ENCODE results near the gene FAM229A. TPM values are rescaled to one million over a fixed set of nuclear protein-coding genes. Genes with fewer than 3 reads are reported as not detected.

FAM229A gene
- 3.1 and 4.5 TPM in 2 replicates for total RNA-seq (2014; rRNA removed; shearing (Covaris generic); ENCODE audit: low replicate concordance)

GRCh38 chr1:32362474-32363313, at the start of gene FAM229A, which contains the start of gene TSSK3:
TSS of gene FAM229A (minus strand) at chr1:32362485. CDS start at chr1:32362091, 394 bp downstream.
TSS of gene TSSK3 (plus strand) at chr1:32362539. CDS start at chr1:32362702, 163 bp downstream.
- DNase-seq: no peak
- no peaks in the 10 kb centered on the region for H4K20me1 ChIP-seq (ENCODE audit: insufficient read depth, low read depth, low read length)
- H3K4me2 ChIP-seq (ENCODE audit: low read depth, low read length, poor library complexity, severe bottlenecking): no peak within 1 kb of the TSS
- peaks cover 10% of the 10 kb centered on the region for H3K4me1 ChIP-seq (ENCODE audit: low read length)
- no peak within 1 kb of the TSS for H3K9ac ChIP-seq (ENCODE audit: low read length)
- no peaks in the 10 kb centered on the region for H3K9me3 ChIP-seq (ENCODE audit: low read length)
- no peaks in the 10 kb centered on the region for H3K27me3 ChIP-seq (ENCODE audit: low read length)
- peaks cover 4% of the 10 kb centered on the region; the same call in 1 of the 2 replicates for H3K36me3 ChIP-seq (ENCODE audit: insufficient read depth, low read length)
- no peaks in the 10 kb centered on the region for H3K79me2 ChIP-seq (ENCODE audit: low read length)
- no peak within 1 kb of the TSS for H2AFZ ChIP-seq (ENCODE audit: low read length)
- no peaks in the 10 kb centered on the region for H3K9me2 ChIP-seq (replicated peaks; ENCODE audit: insufficient read depth, low read length)
- no peak within 1 kb of the TSS for H3K4me3 ChIP-seq (ENCODE audit: low read length)
- no peak within 1 kb of the TSS for H3K27ac ChIP-seq (ENCODE audit: low read length)

GRCh38 chr1:32411261-32411660, 49.0 kb upstream of the FAM229A start:
- no peak for DNase-seq
- Histone ChIP-seq H3K9me2 (replicated peaks; ENCODE audit: insufficient read depth, low read length) (no peaks in the 10 kb centered on the region), H2AFZ (ENCODE audit: low read length) (no peak overlapping the region), H3K4me1 (ENCODE audit: low read length) (peaks cover 9% of the 10 kb centered on the region), H3K79me2 (ENCODE audit: low read length) (no peaks in the 10 kb centered on the region), H3K9me3 (ENCODE audit: low read length) (no peaks in the 10 kb centered on the region), H3K4me3 (ENCODE audit: low read length) (no peak overlapping the region), H3K9ac (ENCODE audit: low read length) (no peak overlapping the region), H3K27me3 (ENCODE audit: low read length) (no peaks in the 10 kb centered on the region), H3K4me2 (ENCODE audit: low read depth, low read length, poor library complexity, severe bottlenecking) (no peak overlapping the region), H3K27ac (ENCODE audit: low read length) (no peak overlapping the region), H4K20me1 (ENCODE audit: insufficient read depth, low read depth, low read length) (no peaks in the 10 kb centered on the region), H3K36me3 (ENCODE audit: insufficient read depth, low read length) (no peaks in the 10 kb centered on the region)

- H3K4me2 ChIP-seq (ENCODE audit: low read depth, low read length, poor library complexity, severe bottlenecking): no peak overlapping the region
- no peaks in the 10 kb centered on the region for H3K4me1 ChIP-seq (ENCODE audit: low read length)
- H3K27ac ChIP-seq (ENCODE audit: low read length): no peak overlapping the region
- no peak overlapping the region for H3K9ac ChIP-seq (ENCODE audit: low read length)
- no peak overlapping the region for H3K4me3 ChIP-seq (ENCODE audit: low read length)
- no peak for DNase-seq
- H4K20me1 ChIP-seq (ENCODE audit: insufficient read depth, low read depth, low read length): no peaks in the 10 kb centered on the region
- H3K36me3 ChIP-seq (ENCODE audit: insufficient read depth, low read length): no peaks in the 10 kb centered on the region
- H3K9me2 ChIP-seq (replicated peaks; ENCODE audit: insufficient read depth, low read length): no peaks in the 10 kb centered on the region
- no peaks in the 10 kb centered on the region for H3K79me2 ChIP-seq (ENCODE audit: low read length)
- H3K9me3 ChIP-seq (ENCODE audit: low read length): no peaks in the 10 kb centered on the region
- H2AFZ ChIP-seq (ENCODE audit: low read length): no peak overlapping the region
- no peaks in the 10 kb centered on the region for H3K27me3 ChIP-seq (ENCODE audit: low read length)
These were observed 44.4 kb upstream of the FAM229A start for GRCh38 chr1:32406629-32407111.

GRCh38 chr1:32405672-32406467, 43.6 kb upstream of the FAM229A start:
- no peaks in the 10 kb centered on the region for H3K79me2 ChIP-seq (ENCODE audit: low read length)
- no peaks in the 10 kb centered on the region for H4K20me1 ChIP-seq (ENCODE audit: insufficient read depth, low read depth, low read length)
- H3K27ac ChIP-seq (ENCODE audit: low read length): no peak overlapping the region
- H3K27me3 ChIP-seq (ENCODE audit: low read length): no peaks in the 10 kb centered on the region
- no peaks in the 10 kb centered on the region for H3K9me3 ChIP-seq (ENCODE audit: low read length)
- no peaks in the 10 kb centered on the region for H3K36me3 ChIP-seq (ENCODE audit: insufficient read depth, low read length)
- H3K9me2 ChIP-seq (replicated peaks; ENCODE audit: insufficient read depth, low read length): no peaks in the 10 kb centered on the region
- H3K4me3 ChIP-seq (ENCODE audit: low read length): no peak overlapping the region
- H3K4me2 ChIP-seq (ENCODE audit: low read depth, low read length, poor library complexity, severe bottlenecking): no peak overlapping the region
- no peaks in the 10 kb centered on the region for H3K4me1 ChIP-seq (ENCODE audit: low read length)
- H3K9ac ChIP-seq (ENCODE audit: low read length): no peak overlapping the region
- DNase-seq: no peak
- H2AFZ ChIP-seq (ENCODE audit: low read length): no peak overlapping the region

GRCh38 chr1:32404946-32405345, 42.7 kb upstream of the FAM229A start:
- H3K79me2 ChIP-seq (ENCODE audit: low read length): no peaks in the 10 kb centered on the region
- no peak overlapping the region for H3K9ac ChIP-seq (ENCODE audit: low read length)
- DNase-seq: no peak
- H3K4me1 ChIP-seq (ENCODE audit: low read length): no peaks in the 10 kb centered on the region
- no peaks in the 10 kb centered on the region for H3K9me2 ChIP-seq (replicated peaks; ENCODE audit: insufficient read depth, low read length)
- H3K4me3 ChIP-seq (ENCODE audit: low read length): no peak overlapping the region
- H3K4me2 ChIP-seq (ENCODE audit: low read depth, low read length, poor library complexity, severe bottlenecking): no peak overlapping the region
- H3K9me3 ChIP-seq (ENCODE audit: low read length): no peaks in the 10 kb centered on the region
- no peaks in the 10 kb centered on the region for H3K27me3 ChIP-seq (ENCODE audit: low read length)
- no peaks in the 10 kb centered on the region for H4K20me1 ChIP-seq (ENCODE audit: insufficient read depth, low read depth, low read length)
- no peaks in the 10 kb centered on the region for H3K36me3 ChIP-seq (ENCODE audit: insufficient read depth, low read length)
- H2AFZ ChIP-seq (ENCODE audit: low read length): no peak overlapping the region
- no peak overlapping the region for H3K27ac ChIP-seq (ENCODE audit: low read length)

GRCh38 chr1:32400876-32401631, 38.8 kb upstream of the FAM229A start:
- no peak overlapping the region for H3K27ac ChIP-seq (ENCODE audit: low read length)
- no peaks in the 10 kb centered on the region for H3K4me1 ChIP-seq (ENCODE audit: low read length)
- H3K4me2 ChIP-seq (ENCODE audit: low read depth, low read length, poor library complexity, severe bottlenecking): peak overlapping the region; percentile 11
- H3K79me2 ChIP-seq (ENCODE audit: low read length): no peaks in the 10 kb centered on the region
- peak; percentile 76 for DNase-seq
- no peaks in the 10 kb centered on the region for H3K27me3 ChIP-seq (ENCODE audit: low read length)
- no peak overlapping the region for H2AFZ ChIP-seq (ENCODE audit: low read length)
- H3K9ac ChIP-seq (ENCODE audit: low read length): 0 out of 2 replicates have a peak overlapping the region, but pooled peaks have one; percentile 38
- no peaks in the 10 kb centered on the region for H3K9me3 ChIP-seq (ENCODE audit: low read length)
- H3K9me2 ChIP-seq (replicated peaks; ENCODE audit: insufficient read depth, low read length): no peaks in the 10 kb centered on the region
- H3K36me3 ChIP-seq (ENCODE audit: insufficient read depth, low read length): no peaks in the 10 kb centered on the region
- H4K20me1 ChIP-seq (ENCODE audit: insufficient read depth, low read depth, low read length): no peaks in the 10 kb centered on the region
- no peak overlapping the region for H3K4me3 ChIP-seq (ENCODE audit: low read length)

GRCh38 chr1:32399843-32400242, 37.6 kb upstream of the FAM229A start:
- Histone ChIP-seq H3K9ac (ENCODE audit: low read length) (no peak overlapping the region), H3K9me3 (ENCODE audit: low read length) (no peaks in the 10 kb centered on the region), H2AFZ (ENCODE audit: low read length) (no peak overlapping the region), H3K79me2 (ENCODE audit: low read length) (no peaks in the 10 kb centered on the region), H3K4me2 (ENCODE audit: low read depth, low read length, poor library complexity, severe bottlenecking) (no peak overlapping the region), H3K36me3 (ENCODE audit: insufficient read depth, low read length) (no peaks in the 10 kb centered on the region), H3K27ac (ENCODE audit: low read length) (no peak overlapping the region), H3K9me2 (replicated peaks; ENCODE audit: insufficient read depth, low read length) (no peaks in the 10 kb centered on the region), H3K4me1 (ENCODE audit: low read length) (peaks cover 4% of the 10 kb centered on the region), H3K27me3 (ENCODE audit: low read length) (no peaks in the 10 kb centered on the region), H3K4me3 (ENCODE audit: low read length) (no peak overlapping the region), H4K20me1 (ENCODE audit: insufficient read depth, low read depth, low read length) (no peaks in the 10 kb centered on the region)
- DNase-seq: no peak
